PFSK-1 (cell line): ENCODE results near the gene TPMT.

Experiments used
- FOXP2 ChIP-seq: optimal IDR thresholded peaks from 2 replicates; pipeline ENCODE3; 2011; ENCODE audit warnings: borderline replicate concordance, control low read depth, inconsistent platforms; ENCODE audit not compliant: insufficient read depth; ENCODE audit errors: extremely low read length, extremely low read depth
- POLR2AphosphoS5 ChIP-seq: IDR thresholded peaks from 2 replicates; pipeline ENCODE4 v1.6.1; 2012; ENCODE audit warnings: low read depth, mild to moderate bottlenecking, control low read depth, low read length, moderate library complexity
- REST ChIP-seq, 2 experiments: IDR thresholded peaks; 2 replicates each; pipeline versions ENCODE4 v1.6.1 to v1.8.0; 2011 to 2012; ENCODE audit warnings: low read depth in 2 of 2, low read length in 2 of 2, control low read depth in 1 of 2, inconsistent platforms in 1 of 2, mild to moderate bottlenecking in 1 of 2, moderate library complexity in 1 of 2; ENCODE audit not compliant: insufficient read depth in 1 of 2
- SIN3A ChIP-seq: IDR thresholded peaks from 2 replicates; pipeline ENCODE4 v1.6.1; 2012; ENCODE audit warnings: mild to moderate bottlenecking, low read length, moderate library complexity, borderline replicate concordance; ENCODE audit not compliant: insufficient read depth
- TAF1 ChIP-seq: IDR thresholded peaks from 2 replicates; pipeline ENCODE4 v1.6.1; 2012; ENCODE audit warnings: low read length, control low read depth, borderline replicate concordance; ENCODE audit not compliant: insufficient read depth

TPMT gene

GRCh38 chr6:18102783-18103509 is 51.9 kb downstream of the TPMT start:
- TF ChIP-seq TAF1 (no peak), FOXP2 (no peak), REST (IDR thresholded peaks at IDR 0.05; ENCODE audit: insufficient read depth in 1 of 2, low read depth in 2 of 2, low read length in 2 of 2) (no peak), SIN3A (no peak), POLR2AphosphoS5 (no peak)

GRCh38 chr6:18101873-18102272 is 53.0 kb downstream of the TPMT start:
- TF ChIP-seq SIN3A (no peak), POLR2AphosphoS5 (no peak), TAF1 (no peak)

GRCh38 chr6:18101271-18101670 is 53.6 kb downstream of the TPMT start:
- TF ChIP-seq REST (IDR thresholded peaks at IDR 0.05; ENCODE audit: insufficient read depth in 1 of 2, low read depth in 2 of 2, low read length in 2 of 2), result no peak
- TF ChIP-seq FOXP2, result no peak
- TF ChIP-seq POLR2AphosphoS5, result no peak
- TF ChIP-seq TAF1, result no peak
- TF ChIP-seq SIN3A, result no peak

- TF ChIP-seq TAF1 (no peak), SIN3A (no peak), FOXP2 (no peak), REST (IDR thresholded peaks at IDR 0.05; ENCODE audit: insufficient read depth in 1 of 2, low read depth in 2 of 2, low read length in 2 of 2) (no peak), POLR2AphosphoS5 (no peak)
Observed at GRCh38 chr6:18100296-18100695, 54.6 kb downstream of the TPMT start.

- TF ChIP-seq POLR2AphosphoS5 (no peak), SIN3A (no peak), FOXP2 (no peak), TAF1 (no peak), REST (IDR thresholded peaks at IDR 0.05; ENCODE audit: insufficient read depth in 1 of 2, low read depth in 2 of 2, low read length in 2 of 2) (no peak)
Observed at GRCh38 chr6:18099511-18099910, 55.4 kb downstream of the TPMT start.
